ENCODE results near the gene TPSAB1.
"Not testable (repeated sequence)": the region's sequence is repeated elsewhere in the genome, so short reads cannot be mapped to it uniquely, and the experiment has no call there.

GRCh38 chr16:1249031-1249755 is 8.7 kb downstream of the TPSAB1 start:
- TF ChIP-seq EP300 (IDR thresholded peaks at IDR 0.05) = not testable (repeated sequence)
- TF ChIP-seq, protein P1, sequence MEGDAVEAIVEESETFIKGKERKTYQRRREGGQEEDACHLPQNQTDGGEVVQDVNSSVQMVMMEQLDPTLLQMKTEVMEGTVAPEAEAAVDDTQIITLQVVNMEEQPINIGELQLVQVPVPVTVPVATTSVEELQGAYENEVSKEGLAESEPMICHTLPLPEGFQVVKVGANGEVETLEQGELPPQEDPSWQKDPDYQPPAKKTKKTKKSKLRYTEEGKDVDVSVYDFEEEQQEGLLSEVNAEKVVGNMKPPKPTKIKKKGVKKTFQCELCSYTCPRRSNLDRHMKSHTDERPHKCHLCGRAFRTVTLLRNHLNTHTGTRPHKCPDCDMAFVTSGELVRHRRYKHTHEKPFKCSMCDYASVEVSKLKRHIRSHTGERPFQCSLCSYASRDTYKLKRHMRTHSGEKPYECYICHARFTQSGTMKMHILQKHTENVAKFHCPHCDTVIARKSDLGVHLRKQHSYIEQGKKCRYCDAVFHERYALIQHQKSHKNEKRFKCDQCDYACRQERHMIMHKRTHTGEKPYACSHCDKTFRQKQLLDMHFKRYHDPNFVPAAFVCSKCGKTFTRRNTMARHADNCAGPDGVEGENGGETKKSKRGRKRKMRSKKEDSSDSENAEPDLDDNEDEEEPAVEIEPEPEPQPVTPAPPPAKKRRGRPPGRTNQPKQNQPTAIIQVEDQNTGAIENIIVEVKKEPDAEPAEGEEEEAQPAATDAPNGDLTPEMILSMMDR (IDR thresholded peaks at IDR 0.05) = not testable (repeated sequence)

Data from ovary (tissue), 3 donors.